Hematopoietic multipotent progenitor cell treated with erythropoietin and hydrocortisone succinate and interleukin-3 and kit ligand, for 15 days (in vitro differentiated cells): ENCODE data around the gene KLHL29.

Experiments
- DNase-seq: peaks from one replicate; pipeline ENCODE4 v3.0.0-alpha.2; 2015; ENCODE audit warnings: low spot score

KLHL29 gene

GRCh38 chr2:23449413-23449812 is 64.4 kb downstream of the KLHL29 start:
- no peak for DNase-seq

- DNase-seq = no peak
These were observed 64.9 kb downstream of the KLHL29 start for GRCh38 chr2:23449831-23450331.

GRCh38 chr2:23452372-23452771 is 67.4 kb downstream of the KLHL29 start:
- DNase-seq = no peak

- DNase-seq = no peak
These were observed 68.0 kb downstream of the KLHL29 start for GRCh38 chr2:23452853-23453420.

- DNase-seq = no peak
These were observed 68.5 kb downstream of the KLHL29 start for GRCh38 chr2:23453432-23453831.

- no peak for DNase-seq
These were observed 69.0 kb downstream of the KLHL29 start for GRCh38 chr2:23453836-23454460.

- no peak for DNase-seq
These were observed 69.6 kb downstream of the KLHL29 start for GRCh38 chr2:23454501-23455120.

- DNase-seq = no peak
These were observed 71.4 kb downstream of the KLHL29 start for GRCh38 chr2:23456396-23456795.

GRCh38 chr2:23456881-23457760 is 72.1 kb downstream of the KLHL29 start:
- DNase-seq = no peak

GRCh38 chr2:23457990-23458682 is 73.2 kb downstream of the KLHL29 start:
- DNase-seq = no peak

GRCh38 chr2:23459032-23459431 is 74.1 kb downstream of the KLHL29 start:
- DNase-seq = no peak

- DNase-seq = no peak
These were observed 75.2 kb downstream of the KLHL29 start for GRCh38 chr2:23460228-23460627.

- no peak for DNase-seq
These were observed 76.0 kb downstream of the KLHL29 start for GRCh38 chr2:23460993-23461392.

- DNase-seq = no peak
These were observed 79.2 kb downstream of the KLHL29 start for GRCh38 chr2:23464156-23464555.

GRCh38 chr2:23464905-23465537 is 80.0 kb downstream of the KLHL29 start:
- DNase-seq = no peak

GRCh38 chr2:23465936-23466335 is 81.0 kb downstream of the KLHL29 start:
- DNase-seq = no peak

GRCh38 chr2:23467618-23468017 is 82.6 kb downstream of the KLHL29 start:
- DNase-seq = no peak

- no peak for DNase-seq
These were observed 83.6 kb downstream of the KLHL29 start for GRCh38 chr2:23468474-23469141.

GRCh38 chr2:23469142-23469540 is 84.2 kb downstream of the KLHL29 start:
- no peak for DNase-seq

- DNase-seq = no peak
These were observed 90.1 kb downstream of the KLHL29 start for GRCh38 chr2:23475036-23475435.

GRCh38 chr2:23475473-23475872 is 90.5 kb downstream of the KLHL29 start:
- DNase-seq = no peak
